Stimulated activated CD4-positive, alpha-beta T cell treated with anti-CD3 and anti-CD28 coated beads, Interleukin-4, amount 100 ng/mL, for 1 hour (primary cell): ENCODE measurements around the gene DDX49.
A peak's percentile ranks its signal among the peaks of the same experiment; 100 is the strongest.
"Not testable (repeated sequence)": the region's sequence is repeated elsewhere in the genome, so short reads cannot be mapped to it uniquely, and the experiment has no call there.

Source experiments
- DNase-seq: peaks from one replicate; pipeline ENCODE4 v3.0.0-alpha.2; 2020

The DDX49 gene

DNA sequence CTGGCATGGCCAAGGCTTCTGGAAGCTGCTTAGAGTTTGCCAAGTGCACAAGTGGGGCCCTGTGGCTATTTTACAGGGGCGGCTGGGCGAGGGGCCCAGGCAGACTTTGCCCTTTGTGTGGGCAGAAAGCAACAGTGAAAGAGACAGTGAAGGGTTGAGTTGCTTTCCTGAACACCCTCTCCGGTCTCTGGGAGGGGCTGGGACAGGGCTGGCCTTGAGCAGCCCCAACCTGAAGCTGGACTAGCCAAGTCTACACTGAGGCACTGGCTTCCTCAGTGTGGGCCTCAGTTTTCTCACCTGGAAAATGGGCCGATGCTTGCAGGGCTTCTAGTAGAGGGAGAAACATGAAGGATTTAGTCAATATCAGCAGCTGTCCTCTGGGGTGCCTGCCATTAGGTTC is 23.9 kb downstream of the DDX49 start:
- no peak for DNase-seq

DNA sequence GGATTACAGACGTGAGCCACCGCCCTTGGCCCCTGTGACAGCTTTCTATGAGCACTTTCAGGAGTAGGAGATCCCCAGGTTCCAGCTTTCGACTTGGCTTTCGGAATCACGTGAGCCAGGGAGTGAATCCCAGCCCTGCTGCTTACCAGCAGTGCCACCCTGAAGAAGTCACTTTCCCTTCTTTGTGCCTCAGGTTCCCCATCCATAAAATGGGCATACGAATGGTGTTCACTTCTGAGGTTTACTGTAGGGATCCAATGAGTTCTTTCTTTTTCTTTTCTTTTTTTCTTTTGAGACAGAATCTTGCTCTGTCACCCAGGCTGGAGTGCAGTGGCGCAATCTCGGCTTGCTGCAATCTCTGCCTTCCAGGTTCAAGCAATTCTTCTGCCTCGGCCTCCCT is 25.8 kb downstream of the DDX49 start:
- DNase-seq = no peak

DNA sequence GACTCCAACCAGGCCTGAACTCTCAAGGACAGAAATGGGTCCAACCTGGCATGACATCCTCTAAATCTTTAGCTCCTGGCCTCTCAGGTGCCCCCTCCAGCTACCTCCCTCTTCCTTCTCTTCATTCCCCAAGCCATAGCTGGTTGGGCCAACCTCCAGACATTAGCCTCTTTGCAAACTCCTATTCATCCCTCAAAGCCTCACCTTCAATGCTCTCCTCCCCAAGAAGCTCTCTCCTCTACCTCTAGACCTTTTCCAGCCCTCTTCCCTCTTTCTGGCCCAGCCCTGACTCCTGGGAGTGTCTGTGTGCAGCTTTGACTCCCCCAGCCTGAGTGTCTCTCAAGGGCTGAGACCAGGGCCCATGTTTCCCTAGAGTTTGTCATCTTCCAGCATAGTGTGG is 26.8 kb downstream of the DDX49 start:
- no peak for DNase-seq

DNA sequence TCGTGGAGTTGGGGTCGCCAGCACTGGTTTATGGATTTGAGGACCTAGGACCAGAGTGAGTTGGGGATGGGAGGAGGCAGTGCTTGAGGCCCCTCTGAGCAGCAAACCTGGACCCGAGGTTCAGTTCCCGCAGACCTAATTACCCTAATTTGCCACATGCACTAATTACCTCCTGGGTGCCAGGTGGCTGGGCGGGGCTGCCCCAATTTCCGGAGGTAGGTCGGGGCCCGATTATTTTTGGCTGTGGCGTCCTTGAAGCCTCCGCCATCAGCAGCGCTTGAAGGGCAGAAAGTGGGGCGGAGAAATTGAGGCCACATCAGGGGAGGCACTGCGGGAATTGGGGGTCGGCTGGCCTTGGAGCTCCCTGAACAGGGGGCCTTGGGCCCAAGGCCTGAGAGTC is 27.4 kb downstream of the DDX49 start:
- no peak for DNase-seq

DNA sequence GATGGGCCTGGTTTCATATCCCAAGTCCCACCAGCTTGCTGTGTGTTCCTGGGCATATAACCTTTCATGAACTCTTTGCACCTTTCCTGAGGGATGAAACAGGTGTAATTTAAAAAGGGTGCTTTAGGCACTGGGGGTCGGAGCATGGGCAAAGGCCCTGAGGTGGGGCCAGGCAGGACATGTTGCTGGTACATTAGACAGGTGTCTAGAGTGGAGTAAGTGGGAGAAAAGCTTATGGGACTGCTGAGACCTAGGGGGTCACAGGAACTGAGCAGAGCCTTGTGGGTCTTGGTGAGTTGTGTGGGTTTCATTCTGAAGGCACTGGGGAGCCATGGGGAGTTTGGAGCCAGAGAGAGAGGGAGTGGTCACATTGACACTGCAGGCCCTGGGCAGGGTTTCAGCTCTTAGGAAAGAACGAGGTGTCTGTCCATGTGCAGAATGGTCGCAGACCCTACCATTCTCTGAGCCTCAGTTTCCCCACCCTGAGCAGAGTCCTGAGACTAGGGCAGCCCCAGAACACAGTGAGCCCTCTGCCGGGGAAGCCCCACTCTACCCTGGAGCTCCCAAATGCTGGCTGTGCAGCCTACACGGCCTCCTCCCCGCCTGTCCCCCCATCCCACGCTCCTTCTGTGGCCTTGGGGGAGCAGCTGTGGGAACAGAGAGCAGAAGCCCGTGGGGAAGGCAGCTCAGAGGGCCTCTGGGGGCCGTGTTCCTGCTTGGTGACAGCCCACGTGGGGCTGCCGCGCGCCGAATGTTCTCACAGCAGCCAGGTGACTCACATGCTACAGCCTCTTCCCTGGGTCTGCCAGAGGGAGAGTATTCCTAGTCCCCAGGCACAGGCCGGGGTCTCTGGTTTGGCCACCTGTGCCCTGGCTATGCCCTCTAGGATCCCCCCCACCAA is 28.8 kb downstream of the DDX49 start:
- DNase-seq = no peak

DNA sequence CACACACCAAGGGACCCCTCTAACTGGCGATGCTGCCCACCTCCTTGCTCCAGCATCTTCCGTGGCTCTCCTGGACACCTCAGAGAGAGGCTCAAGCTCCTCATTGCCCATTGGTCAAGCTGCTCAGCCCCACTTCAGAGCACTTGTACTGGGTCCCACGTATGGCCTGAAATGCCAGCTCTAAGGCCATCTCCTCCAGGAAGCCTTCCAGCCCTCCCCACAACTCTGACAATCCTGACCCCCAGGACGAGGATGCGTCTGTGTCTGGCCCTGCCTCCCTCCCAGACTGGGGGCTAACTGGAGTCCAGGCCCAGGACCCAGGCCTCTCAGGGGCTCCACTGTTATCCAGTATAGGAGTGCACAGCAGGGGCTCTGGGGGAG is 29.5 kb downstream of the DDX49 start:
- no peak for DNase-seq

DNA sequence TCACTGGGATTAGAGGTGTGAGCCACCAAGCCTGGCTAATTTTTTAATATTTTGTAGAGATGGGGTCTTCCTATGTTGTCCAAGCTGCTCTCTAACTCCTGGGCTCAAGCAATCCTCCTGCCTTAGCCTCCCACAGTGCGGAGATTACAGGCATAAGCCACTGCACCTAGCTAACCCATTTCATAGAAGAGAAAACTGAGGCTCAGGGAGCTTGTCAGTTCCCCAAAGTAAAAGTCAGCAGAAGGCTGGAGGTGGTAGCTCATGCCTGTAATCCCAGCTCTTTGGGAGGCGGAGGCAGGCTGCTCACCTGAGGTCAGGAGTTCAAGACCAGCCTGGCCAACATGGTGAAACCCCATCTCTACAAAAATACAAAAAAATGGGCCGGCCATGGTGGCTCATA is 30.3 kb downstream of the DDX49 start:
- no peak for DNase-seq

DNA sequence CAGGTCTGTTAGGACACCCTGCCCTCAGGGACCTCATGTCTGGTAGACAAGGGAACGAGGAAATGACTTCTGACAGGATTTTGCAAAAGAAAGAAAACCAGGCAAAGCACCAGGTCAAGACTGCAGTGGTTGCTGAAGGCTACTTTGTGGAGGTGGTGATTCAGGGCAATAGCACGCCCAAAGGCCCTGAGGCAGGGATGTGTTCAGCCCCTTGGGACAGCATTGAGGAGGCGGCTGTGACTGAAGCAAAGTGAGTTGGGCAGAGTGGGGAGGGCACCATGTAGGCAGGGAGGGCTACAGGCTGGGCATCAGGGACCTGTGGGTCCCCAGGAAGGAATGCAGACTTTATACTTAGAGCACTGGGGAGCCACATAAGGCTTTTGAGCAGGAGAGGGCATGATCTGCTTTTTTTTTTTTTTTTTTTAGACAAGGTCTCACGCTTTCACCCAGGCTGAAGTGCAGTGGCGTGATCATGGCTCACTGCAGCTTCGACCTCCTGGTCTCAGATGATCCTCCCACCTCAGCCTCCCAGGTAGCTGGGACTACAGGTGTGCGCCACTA is 32.3 kb downstream of the DDX49 start:
- no peak for DNase-seq

DNA sequence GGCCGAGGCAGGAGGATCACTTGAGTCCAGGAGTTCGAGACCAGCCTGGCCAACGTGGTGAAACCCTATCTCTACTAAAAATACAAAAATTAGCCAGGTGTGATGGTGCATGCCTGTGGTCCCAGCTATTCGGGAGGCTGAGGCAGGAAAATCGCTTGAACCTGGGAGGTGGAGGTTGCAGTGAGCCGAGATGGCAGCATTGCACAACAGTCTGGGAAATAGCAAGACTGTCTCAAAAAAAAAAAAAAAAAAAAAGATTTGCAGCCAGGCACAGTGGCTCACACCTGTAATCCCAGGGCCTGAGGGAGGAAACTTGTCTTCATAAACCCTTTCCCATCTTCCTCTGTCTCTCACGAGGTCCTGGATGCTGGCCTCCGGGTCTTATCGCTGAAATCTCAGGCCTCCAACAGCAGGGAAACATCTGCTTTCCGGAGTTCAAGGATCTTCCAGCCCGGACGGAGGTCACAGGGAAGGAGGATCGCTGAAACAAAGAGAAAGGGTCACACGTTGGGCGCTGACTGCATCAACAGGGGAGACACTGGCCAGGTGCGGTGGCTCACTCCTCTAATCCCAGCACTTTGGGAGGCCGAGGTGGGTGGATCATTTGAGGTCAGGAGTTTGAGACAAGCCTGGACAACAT is 33.0 kb downstream of the DDX49 start:
- not testable (repeated sequence) for DNase-seq

DNA sequence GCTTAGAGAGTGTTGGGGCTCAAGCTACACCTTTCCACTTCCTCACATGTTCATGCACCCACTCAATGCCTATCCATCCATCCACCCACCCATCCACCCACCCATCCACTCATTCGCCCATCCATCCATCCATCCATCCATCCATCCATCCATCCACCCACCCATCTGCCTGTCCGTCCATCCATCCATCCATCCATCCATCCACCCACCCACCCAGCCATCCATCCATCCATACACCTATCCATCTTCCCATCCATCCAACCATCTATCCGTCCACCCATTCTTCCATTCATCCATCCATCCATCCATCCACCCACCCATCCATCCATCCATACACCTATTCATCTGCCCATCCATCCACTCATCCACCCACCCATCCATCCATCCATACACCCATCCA is 34.6 kb downstream of the DDX49 start:
- DNase-seq = no peak

DNA sequence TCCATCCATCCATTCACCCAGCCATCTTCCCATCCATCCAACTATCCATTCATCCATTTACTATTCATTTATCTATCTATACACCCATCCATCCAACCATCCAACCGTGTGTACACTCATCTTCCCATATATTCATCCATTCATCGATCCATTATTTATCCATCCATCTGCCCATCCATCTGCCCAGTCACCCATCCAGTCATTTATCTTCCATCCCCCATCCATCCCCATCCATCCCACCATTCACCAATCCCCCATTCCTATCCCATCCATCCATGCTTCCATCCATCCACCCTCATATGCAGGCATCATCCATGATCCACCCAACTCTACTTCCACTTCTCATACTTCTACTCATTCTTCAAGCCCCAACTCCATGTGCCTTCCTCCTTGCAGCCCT is 35.5 kb downstream of the DDX49 start:
- no peak for DNase-seq

DNA sequence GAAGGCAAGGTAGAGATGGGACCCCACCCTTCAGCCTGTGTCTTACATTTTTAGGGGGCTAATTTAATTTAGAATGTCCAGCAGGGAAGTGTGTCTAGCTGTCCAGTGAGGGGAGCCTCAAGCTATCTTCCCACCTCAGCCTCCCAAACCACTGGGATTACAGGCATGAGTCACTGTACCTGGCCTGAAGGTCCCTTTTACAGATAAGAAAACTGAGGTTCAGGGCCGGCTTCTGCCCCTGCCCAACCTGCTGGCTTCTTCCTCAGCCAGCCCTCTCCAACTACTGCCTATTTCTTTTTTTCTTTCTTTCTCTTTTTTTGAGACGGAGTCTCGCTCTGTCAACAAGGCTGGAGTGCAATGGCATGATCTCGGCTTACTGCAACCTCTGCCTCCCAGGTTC is 40.9 kb downstream of the DDX49 start:
- no peak for DNase-seq

DNA sequence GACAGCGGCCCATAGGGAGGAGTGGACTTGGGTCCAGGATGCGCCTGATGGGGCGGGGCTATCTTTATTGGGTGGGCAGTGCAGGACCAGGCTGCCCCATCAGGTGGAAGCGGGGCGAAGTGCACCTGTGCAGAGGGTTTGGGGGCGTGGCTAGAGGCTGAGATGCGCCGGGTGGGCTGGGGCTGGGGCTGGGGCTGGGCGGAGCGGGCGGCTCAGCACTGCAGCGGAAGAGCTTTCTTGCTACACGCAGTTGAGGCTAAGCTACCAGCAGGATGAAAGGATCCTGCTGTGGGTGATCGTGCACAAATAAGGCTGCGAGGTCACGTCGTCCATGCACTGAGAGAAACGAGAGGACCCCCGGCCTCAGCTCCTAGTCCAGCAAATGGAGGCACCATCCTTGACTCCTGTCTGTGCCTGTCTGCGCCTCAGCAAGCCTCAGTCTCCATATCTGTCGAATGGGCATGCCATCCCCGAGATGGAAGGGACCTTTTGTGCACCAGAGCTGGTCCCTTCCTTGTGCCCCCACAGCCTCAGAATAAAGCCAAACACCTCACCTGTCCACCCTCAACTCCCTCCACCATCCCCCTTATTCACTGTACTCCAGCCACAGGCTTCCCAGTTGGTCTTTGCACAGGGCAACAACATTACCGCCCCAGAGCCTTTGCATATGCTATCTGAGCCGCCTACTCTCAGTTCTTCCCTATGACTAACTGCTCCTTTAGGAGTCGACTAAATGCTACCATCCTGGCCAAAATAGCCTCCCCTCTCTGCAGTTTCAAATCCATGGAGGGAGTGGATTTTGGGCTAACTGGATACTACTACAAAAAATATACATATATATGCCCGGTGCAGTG is 42.5 kb downstream of the DDX49 start:
- DNase-seq = peak; percentile 14

DNA sequence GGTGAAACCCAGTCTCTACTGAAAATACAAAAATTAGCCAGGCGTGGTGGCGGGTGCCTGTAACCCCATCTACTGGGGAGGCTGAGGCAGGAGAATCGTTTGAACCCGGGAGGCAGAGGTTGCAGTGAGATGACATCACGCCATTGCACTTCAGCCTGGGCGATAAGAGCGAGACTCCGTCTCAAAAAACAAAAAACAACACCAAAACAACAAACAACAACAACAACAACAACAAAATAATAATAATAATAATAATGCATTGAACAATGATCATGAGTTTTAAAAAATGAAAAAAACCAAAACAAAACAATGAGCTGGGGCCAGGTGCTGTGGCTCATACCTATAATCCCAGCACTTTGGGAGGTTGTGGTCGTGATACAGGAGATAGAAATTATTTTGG is 44.6 kb downstream of the DDX49 start:
- DNase-seq = no peak

DNA sequence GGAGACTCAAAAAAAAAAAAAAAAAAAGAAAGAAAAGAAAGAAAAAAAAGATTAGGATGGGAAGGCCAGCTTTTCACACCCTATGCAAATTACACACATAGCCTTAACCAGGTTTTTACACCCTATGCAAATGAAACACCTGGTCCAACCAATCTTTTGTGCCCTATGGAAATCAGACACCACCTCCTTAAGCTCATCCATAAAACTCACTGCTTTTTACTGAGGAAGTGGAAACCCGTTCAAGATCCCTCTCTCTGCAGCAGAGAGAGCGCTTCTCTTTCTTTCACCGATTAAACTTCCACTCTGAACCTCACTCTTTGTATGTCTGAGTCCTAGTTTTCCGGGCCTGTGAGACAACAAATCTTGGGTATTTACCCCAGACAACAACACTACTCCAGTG is 46.8 kb downstream of the DDX49 start:
- DNase-seq = no peak

DNA sequence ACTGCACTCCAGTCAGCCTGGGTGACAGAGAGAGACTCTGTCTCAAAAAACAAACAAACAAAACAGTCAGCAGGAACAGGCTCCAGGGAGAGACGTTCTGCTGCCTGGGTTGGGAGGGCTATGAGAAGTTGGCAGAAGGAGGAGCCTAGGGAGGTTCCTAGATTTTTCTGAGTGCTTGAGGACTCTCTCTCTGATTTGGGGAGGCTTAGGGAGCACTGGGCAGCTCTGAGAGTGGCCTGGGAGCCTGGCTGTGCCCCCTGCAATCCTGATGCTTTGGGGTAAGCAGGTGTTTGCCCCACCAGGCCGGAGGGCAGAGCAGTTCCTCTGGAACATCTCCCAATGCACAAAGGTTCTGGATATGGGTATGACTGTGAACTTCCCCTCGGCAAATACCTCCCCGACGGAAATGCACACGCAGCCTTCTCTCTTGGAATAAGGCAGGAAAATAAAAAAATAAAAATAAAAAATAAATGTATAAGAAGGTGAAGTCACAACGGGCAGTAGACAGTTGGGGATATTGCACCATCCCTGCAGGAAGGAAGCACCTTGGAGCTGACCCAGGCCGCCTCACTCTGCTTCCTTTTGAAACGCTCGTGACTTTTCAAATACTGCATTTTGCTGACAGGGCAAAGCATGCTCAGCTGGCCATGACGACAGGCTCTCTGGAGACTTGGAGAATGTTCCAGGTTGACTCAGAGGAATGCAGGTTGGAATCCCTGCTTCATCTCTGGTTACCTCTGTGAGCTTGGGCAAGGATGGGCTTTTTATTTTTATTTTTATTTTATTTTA is 48.0 kb downstream of the DDX49 start:
- no peak for DNase-seq

DNA sequence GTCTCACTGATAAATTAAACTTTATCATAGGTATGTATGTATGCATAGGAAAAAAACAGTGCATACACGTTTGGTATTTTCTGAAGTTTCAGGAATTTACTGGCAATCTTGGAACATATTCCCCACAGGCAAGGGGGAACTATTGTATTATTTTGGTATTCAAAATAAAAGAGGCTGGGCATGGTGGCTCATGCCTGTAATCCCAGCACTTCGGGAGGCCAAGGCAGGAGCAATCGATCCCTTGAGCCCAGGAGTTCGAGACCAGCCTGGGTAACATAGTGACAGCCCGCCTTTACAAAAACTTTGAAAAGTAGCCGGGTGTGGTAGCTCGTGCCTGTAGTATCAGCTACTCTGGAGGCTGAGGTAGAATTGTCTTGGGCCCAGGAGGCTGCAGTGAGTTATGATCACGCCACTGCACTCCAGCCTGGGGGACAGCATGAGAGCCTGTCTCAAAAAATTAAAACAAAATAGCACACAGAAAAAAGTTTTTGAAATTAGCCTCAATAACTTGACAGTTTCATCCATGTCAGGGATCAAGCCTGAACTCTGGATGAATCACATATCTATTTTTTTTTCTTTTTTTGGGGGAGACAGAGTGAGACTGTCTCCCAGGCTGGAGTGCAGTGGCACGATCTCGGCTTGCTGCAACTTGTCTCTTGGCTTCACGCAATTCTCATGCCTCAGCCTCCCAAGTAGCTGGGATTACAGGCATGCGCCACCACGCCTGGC is 50.6 kb downstream of the DDX49 start:
- no peak for DNase-seq

DNA sequence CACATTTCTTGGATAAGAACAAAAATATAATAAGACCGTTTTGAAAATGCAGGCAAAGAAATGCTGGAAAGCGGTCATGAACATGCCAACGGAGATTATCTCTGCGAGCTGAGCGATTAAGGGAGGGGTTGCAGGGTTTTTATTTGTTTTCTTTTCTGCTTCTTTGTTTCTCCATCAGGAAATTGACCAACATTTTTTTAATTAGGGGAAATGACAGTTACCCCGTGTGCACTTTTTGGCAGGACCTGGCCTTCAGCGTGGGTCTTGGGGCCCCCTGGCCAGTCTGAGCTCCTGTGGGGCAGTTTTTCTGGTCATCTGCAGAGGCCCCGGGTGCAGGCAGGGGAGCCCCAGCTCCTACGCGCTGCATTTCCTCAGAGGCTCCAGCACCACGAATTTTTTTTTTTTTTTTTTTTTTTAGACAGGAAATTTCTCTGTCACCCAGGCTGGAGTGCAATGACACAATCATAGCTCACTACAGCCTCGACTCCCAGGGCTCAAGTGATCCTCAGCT is 52.8 kb downstream of the DDX49 start:
- DNase-seq = no peak

DNA sequence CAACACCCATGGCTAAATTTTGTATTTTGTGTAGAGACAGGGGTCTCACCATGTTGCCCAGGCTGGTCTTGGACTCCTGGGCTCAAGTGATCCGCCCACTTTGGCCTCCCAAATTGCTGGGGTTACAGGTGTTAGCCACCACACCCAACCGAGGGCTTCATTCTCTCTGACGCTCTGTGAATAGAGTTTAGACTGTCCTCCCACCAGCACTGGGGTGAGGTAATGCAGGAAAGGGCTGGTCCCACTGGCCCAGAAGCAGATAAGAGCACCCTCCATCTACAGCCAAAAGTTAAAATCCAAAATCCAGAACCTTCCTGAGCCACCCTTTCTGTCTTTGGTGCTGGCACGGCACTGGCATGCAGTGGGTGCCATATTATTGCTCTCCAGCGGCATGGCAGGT is 53.3 kb downstream of the DDX49 start:
- DNase-seq = no peak

DNA sequence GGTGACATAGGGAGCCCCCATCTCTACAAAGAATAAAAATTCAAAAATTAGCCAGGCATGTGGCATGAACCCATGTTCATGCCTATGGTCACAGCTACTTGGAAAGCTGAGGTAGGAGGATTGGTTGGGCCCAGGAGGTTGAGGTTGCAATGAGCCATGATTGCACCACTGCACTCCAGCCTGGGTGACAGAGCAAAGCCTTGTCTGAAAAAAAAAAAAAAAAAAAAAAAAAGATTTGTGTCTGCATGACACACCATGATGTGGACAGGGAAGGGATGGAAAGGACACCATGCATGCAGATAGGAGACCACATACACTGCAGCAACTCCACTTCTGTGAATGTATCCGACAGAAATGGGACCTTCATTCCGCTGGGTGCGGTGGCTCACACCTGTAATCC is 55.5 kb downstream of the DDX49 start:
- no peak for DNase-seq

DNA sequence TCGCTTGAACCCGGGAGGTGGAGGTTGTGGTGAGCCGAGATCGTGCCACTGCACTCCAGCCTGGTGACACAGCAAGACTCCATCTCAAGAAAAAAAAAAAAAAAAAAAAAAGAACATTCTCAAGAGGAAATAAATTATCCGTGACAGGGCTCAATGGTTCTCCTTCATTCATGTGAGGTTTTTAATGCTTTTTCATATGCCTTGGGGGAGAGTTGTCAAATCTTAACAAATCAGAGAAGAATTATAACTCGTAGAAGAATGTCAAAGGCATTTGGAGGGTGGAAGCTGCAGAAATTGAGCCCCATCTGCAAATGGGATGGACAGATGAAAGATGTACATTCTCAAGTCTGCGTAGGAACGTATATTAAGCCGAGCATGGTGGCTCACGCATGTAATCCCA is 56.4 kb downstream of the DDX49 start:
- no peak for DNase-seq
